ENCODE measurements around the gene LIMS3.
"Not testable (repeated sequence)": the region's sequence is repeated elsewhere in the genome, so short reads cannot be mapped to it uniquely, and the experiment has no call there.

- TF ChIP-seq CTCF, POLR2A (IDR thresholded peaks at IDR 0.05): not testable (repeated sequence)
Measured at GRCh38 chr2:109969864-109970263, 71.4 kb downstream of the LIMS3 start.

Measured in heart left ventricle (tissue), 13 donors.